GM12872 (cell line): Measurements from ENCODE around the gene CD300C.

Experiments
- CTCF ChIP-seq: IDR thresholded peaks from 3 replicates; pipeline ENCODE4 v1.5.1; 2011; ENCODE audit warnings: low read depth, mild to moderate bottlenecking, low read length, moderate library complexity; ENCODE audit not compliant: insufficient read depth

CD300C gene

GRCh38 chr17:74544991-74545842 is 698 bp downstream of the CD300C start:
- no peak for TF ChIP-seq CTCF

GRCh38 chr17:74543891-74544760 is 1.8 kb downstream of the CD300C start:
- TF ChIP-seq CTCF, result no peak

GRCh38 chr17:74543406-74543805 is 2.5 kb downstream of the CD300C start:
- TF ChIP-seq CTCF, result no peak

GRCh38 chr17:74542727-74543383 is 3.1 kb downstream of the CD300C start:
- TF ChIP-seq CTCF, result no peak

GRCh38 chr17:74542166-74542565 is 3.7 kb downstream of the CD300C start:
- no peak for TF ChIP-seq CTCF

GRCh38 chr17:74541176-74542111 is 4.5 kb downstream of the CD300C start:
- TF ChIP-seq CTCF, result no peak
